H1 (cell line): ENCODE measurements around the gene CELF2. TPM values are rescaled to one million over a fixed set of nuclear protein-coding genes. Genes with fewer than 3 reads are reported as not detected.

Experiments used
- CTCF ChIA-PET: fragments of 300-600 bp; sonication (Branson Sonifier 250); formaldehyde crosslinking; loops from one replicate; lab custom pipeline; 2021; ENCODE audit not compliant: partially characterized antibody; lab: Charles Lee
- POLR2A ChIA-PET: fragments of 300-600 bp; sonication (Branson Sonifier 250); formaldehyde crosslinking; loops from one replicate; lab custom pipeline; 2021; ENCODE audit warnings: inconsistent platforms; ENCODE audit not compliant: partially characterized antibody; lab: Charles Lee
- DNase-seq, 2 experiments: peaks; one replicate each; pipeline versions ENCODE4 v3.0.0 to v3.0.0-alpha.2; 2010 to 2022; ENCODE audit warnings: low spot score in 2 of 2, low read depth in 1 of 2, mixed read lengths in 1 of 2
- FAIRE-seq: peaks from 2 replicates; lab custom pipeline; 2011; peaks lifted over from hg19 to GRCh38; lab: Jason Lieb, UNC
- H2AFZ ChIP-seq: 2 replicates; pipeline ENCODE4 v1.8.1; 2012; ENCODE audit warnings: low read length, inconsistent platforms
- H2AK5ac ChIP-seq: 2 replicates; pipeline ENCODE4 v1.6.1; 2013; ENCODE audit warnings: low read depth, low read length
- H2BK120ac ChIP-seq: replicated peaks from 2 replicates; pipeline ENCODE3; 2013; ENCODE audit warnings: low read depth, low read length, inconsistent platforms
- H2BK12ac ChIP-seq: 2 replicates; pipeline ENCODE4 v1.6.1; 2013; ENCODE audit warnings: low read depth, low read length
- H2BK15ac ChIP-seq: 2 replicates; pipeline ENCODE4 v1.6.1; 2013; ENCODE audit warnings: low read length
- H2BK20ac ChIP-seq: 2 replicates; pipeline ENCODE4 v1.6.1; 2013; ENCODE audit warnings: low read length
- H2BK5ac ChIP-seq: 2 replicates; pipeline ENCODE4 v1.6.1; 2013; ENCODE audit warnings: low read depth, low read length
- H3K14ac ChIP-seq: 2 replicates; pipeline ENCODE4 v1.6.1; 2013; ENCODE audit warnings: inconsistent platforms; ENCODE audit not compliant: insufficient read length
- H3K18ac ChIP-seq: 2 replicates; pipeline ENCODE4 v1.6.1; 2013; ENCODE audit warnings: low read length; ENCODE audit errors: extremely low read depth
- H3K23ac ChIP-seq: 2 replicates; pipeline ENCODE4 v1.6.1; 2013; ENCODE audit warnings: inconsistent platforms; ENCODE audit not compliant: insufficient read length
- H3K23me2 ChIP-seq: 2 replicates; pipeline ENCODE4 v1.6.1; 2013; ENCODE audit warnings: low read depth, low read length
- H3K27ac ChIP-seq: 2 replicates; pipeline ENCODE4 v1.6.1; 2011; ENCODE audit warnings: low read depth, low read length, inconsistent platforms
- H3K27me3 ChIP-seq, 4 experiments: replicated peaks in 1 of 4; 1 replicate in 1 of 4; 2 replicates in 3 of 4; pipeline versions ENCODE4 v1.6.1 to v1.8.1; 2011 to 2013; ENCODE audit warnings: low read length in 3 of 4, mild to moderate bottlenecking in 3 of 4, inconsistent platforms in 2 of 4, mixed read lengths in 2 of 4, moderate library complexity in 1 of 4; ENCODE audit not compliant: control insufficient read depth in 3 of 4, insufficient read depth in 3 of 4; ENCODE audit errors: extremely low read depth in 1 of 4
- H3K36me3 ChIP-seq, 4 experiments: 2 replicates each; pipeline versions ENCODE4 v1.6.1 to v1.8.1; 2011 to 2013; ENCODE audit warnings: mild to moderate bottlenecking in 4 of 4, low read length in 3 of 4, moderate library complexity in 2 of 4, control low read depth in 1 of 4, inconsistent platforms in 1 of 4; ENCODE audit not compliant: insufficient read depth in 4 of 4, control insufficient read depth in 2 of 4
- H3K4ac ChIP-seq: replicated peaks from 2 replicates; pipeline ENCODE3; 2013; ENCODE audit warnings: low read length, low read depth, mixed read lengths, inconsistent platforms; ENCODE audit not compliant: insufficient read length
- H3K4me1 ChIP-seq, 4 experiments: replicated peaks in 1 of 4; 1 replicate in 1 of 4; 2 replicates in 3 of 4; pipeline versions ENCODE4 v1.6.1 to v1.8.1; 2011 to 2013; ENCODE audit warnings: low read length in 3 of 4, inconsistent platforms in 2 of 4, mixed read lengths in 1 of 4; ENCODE audit not compliant: insufficient read depth in 4 of 4, control insufficient read depth in 3 of 4
- H3K4me2 ChIP-seq, 2 experiments: 2 replicates each; pipeline versions ENCODE4 v1.6.1 to v1.8.1; 2011 to 2013; ENCODE audit warnings: low read depth in 2 of 2, low read length in 2 of 2, control low read depth in 1 of 2, inconsistent platforms in 1 of 2, mild to moderate bottlenecking in 1 of 2; ENCODE audit not compliant: insufficient read depth in 1 of 2
- H3K4me3 ChIP-seq, 4 experiments: fragments of 200-600, 300-600 bp in 1 of 4; sonication (generic), shearing (Covaris generic), sonication (Bioruptor Twin) in 1 of 4; 2 replicates each; pipeline versions ENCODE4 v1.5.1 to v1.8.1; 2011 to 2016; ENCODE audit warnings: low read length in 4 of 4, low read depth in 3 of 4, control low read depth in 2 of 4, inconsistent platforms in 2 of 4, mild to moderate bottlenecking in 2 of 4, mixed read lengths in 1 of 4, moderate library complexity in 1 of 4; ENCODE audit not compliant: insufficient read depth in 2 of 4; ENCODE audit errors: extremely low read depth in 1 of 4
- H3K56ac ChIP-seq: replicated peaks from 2 replicates; pipeline ENCODE3; 2013; ENCODE audit warnings: low read depth, mild to moderate bottlenecking, mixed read lengths, low read length, inconsistent platforms; ENCODE audit not compliant: insufficient read length
- H3K79me1 ChIP-seq: 2 replicates; pipeline ENCODE4 v1.6.1; 2013; ENCODE audit warnings: low read depth, low read length, control low read depth
- H3K79me2 ChIP-seq, 2 experiments: 2 replicates each; pipeline versions ENCODE4 v1.6.1 to v1.8.1; 2012 to 2013; ENCODE audit warnings: low read length in 2 of 2, mild to moderate bottlenecking in 2 of 2, inconsistent platforms in 1 of 2; ENCODE audit not compliant: insufficient read depth in 2 of 2, control insufficient read depth in 1 of 2
- H3K9ac ChIP-seq, 4 experiments: replicated peaks in 1 of 4; 1 replicate in 1 of 4; 2 replicates in 3 of 4; pipeline versions ENCODE4 v1.6.1 to v1.8.1; 2011 to 2013; ENCODE audit warnings: low read depth in 3 of 4, low read length in 3 of 4, control low read depth in 2 of 4, mild to moderate bottlenecking in 2 of 4, moderate library complexity in 2 of 4, inconsistent platforms in 1 of 4; ENCODE audit errors: extremely low read depth in 1 of 4
- H3K9me3 ChIP-seq, 2 experiments: 2 replicates each; pipeline versions ENCODE4 v1.6.1 to v1.8.1; 2012 to 2013; ENCODE audit warnings: mild to moderate bottlenecking in 2 of 2, moderate library complexity in 2 of 2, control low read depth in 1 of 2, inconsistent platforms in 1 of 2, low read depth in 1 of 2, low read length in 1 of 2, mixed read lengths in 1 of 2; ENCODE audit not compliant: insufficient read depth in 2 of 2
- H4K20me1 ChIP-seq, 2 experiments: replicated peaks in 1 of 2; 2 replicates each; pipeline versions ENCODE3 to v1.8.1; 2011 to 2013; ENCODE audit warnings: inconsistent platforms in 2 of 2, low read length in 2 of 2, mild to moderate bottlenecking in 1 of 2; ENCODE audit not compliant: insufficient read depth in 2 of 2, control insufficient read depth in 1 of 2
- H4K5ac ChIP-seq: 2 replicates; pipeline ENCODE4 v1.6.1; 2013; ENCODE audit warnings: low read length, low read depth, mixed read lengths, inconsistent platforms; ENCODE audit not compliant: insufficient read length
- H4K8ac ChIP-seq: 2 replicates; pipeline ENCODE4 v1.8.0; 2013; ENCODE audit warnings: mild to moderate bottlenecking, moderate library complexity, low read length, inconsistent platforms; ENCODE audit not compliant: insufficient read depth; ENCODE audit errors: extremely low read depth
- H4K91ac ChIP-seq: replicated peaks from 2 replicates; pipeline ENCODE3; 2013; ENCODE audit warnings: low read length, mixed read lengths, inconsistent platforms; ENCODE audit not compliant: insufficient read length
- ATF2 ChIP-seq: IDR thresholded peaks from 2 replicates; pipeline ENCODE4 v1.6.1; 2012; ENCODE audit warnings: low read length, inconsistent platforms
- ATF3 ChIP-seq: IDR thresholded peaks from 2 replicates; pipeline ENCODE4 v1.6.1; 2011; ENCODE audit warnings: low read depth, mild to moderate bottlenecking, low read length; ENCODE audit not compliant: insufficient read depth
- BACH1 ChIP-seq: IDR thresholded peaks from 2 replicates; pipeline ENCODE4 v1.6.1; 2012; ENCODE audit warnings: low read length, improper control_type of control experiment
- BRCA1 ChIP-seq: IDR thresholded peaks from 2 replicates; pipeline ENCODE4 v1.6.1; 2012; ENCODE audit warnings: low read depth, low read length, improper control_type of control experiment
- CBX5 ChIP-seq: fragments of 300-800, 300-1000 bp; sonication (generic); IDR thresholded peaks from 2 replicates; pipeline ENCODE4 v1.7.1; 2016; ENCODE audit warnings: antibody characterized with exemption, low read length, low read depth
- EGR1 ChIP-seq: IDR thresholded peaks from 2 replicates; pipeline ENCODE4 v1.6.1; 2011; ENCODE audit warnings: low read depth, low read length, borderline replicate concordance
- JUN ChIP-seq: IDR thresholded peaks from 2 replicates; pipeline ENCODE4 v1.6.1; 2011; ENCODE audit warnings: low read depth, mild to moderate bottlenecking, improper control_type of control experiment, low read length
- SIRT6 ChIP-seq: IDR thresholded peaks from one replicate; pipeline ENCODE4 v1.7.1; 2012; ENCODE audit warnings: low read length, inconsistent platforms
- SP1 ChIP-seq: IDR thresholded peaks from 2 replicates; pipeline ENCODE4 v1.6.1; 2011; ENCODE audit warnings: low read depth, low read length
- WGBS, 2 experiments: shearing (Covaris generic) in 1 of 2; methylation state at CpG; one replicate each; pipeline versions ENCODE4 v1.1.6 to v1.1.7; 2013 to 2015; ENCODE audit warnings: low lambda C conversion rate in 2 of 2, mixed read lengths in 2 of 2, inconsistent platforms in 1 of 2, low coverage in 1 of 2, missing lambda C conversion rate in 1 of 2; ENCODE audit not compliant: insufficient replicate concordance in 2 of 2, insufficient coverage in 1 of 2, insufficient read length in 1 of 2; ENCODE audit errors: extremely low coverage in 1 of 2, missing lambda C conversion rate in 1 of 2; 5-methylcytosine and 5-hydroxymethylcytosine counted together
- polyA plus RNA-seq, 7 experiments: library from polyadenylated mRNA; depleted of rRNA in 3 of 7; stranded (reverse) in 5 of 7; unstranded in 2 of 7; fragments of >200 nt in 5 of 7; fragments of 200-250 nt in 2 of 7; gene quantifications; 1 replicate in 5 of 7; 2 replicates in 1 of 7; 4 replicates in 1 of 7; pipeline versions ENCODE4 v1.2.1 to v1.2.3, GENCODE V29; 2011 to 2013; ENCODE audit warnings: missing spikeins in 2 of 7, mixed read lengths in 2 of 7
- total RNA-seq: library from RNA; stranded (reverse); fragmentation: NEBNext Ultra II Directional; extraction: Animal tissue kit (Norgen Biotek cat#: 25700); gene quantifications from 2 replicates; pipeline ENCODE4 v1.2.1, GENCODE V29; 2021

The CELF2 gene
- total and polyA plus RNA-seq, 2 of the 8 experiments (the other 6 are each of a cell fraction or from before 2014, with no cell fraction given) = 18.3 to 22.7 TPM

- H3K23ac ChIP-seq = no peak overlapping the region
- H3K56ac ChIP-seq = no peak overlapping the region
- no peak for DNase-seq
- no peak overlapping the region for H3K9ac ChIP-seq
- no peak for TF ChIP-seq BACH1
- TF ChIP-seq ATF2 = no peak
- TF ChIP-seq ATF3 = no peak
- TF ChIP-seq SP1 = no peak
- no peak for TF ChIP-seq JUN
- TF ChIP-seq BRCA1 = no peak
- no peak for TF ChIP-seq CBX5
- no peak for TF ChIP-seq EGR1
- TF ChIP-seq SIRT6 = no peak
- no peaks in the 10 kb centered on the region for H4K20me1 ChIP-seq
- ChIA-PET POLR2A (no interaction called here), CTCF (interaction anchor here (1.2 to 2.1 kb wide), 3 partner anchors 8 to 21 kb away, joined by 3 to 7 read pairs (median 3); no protein-coding TSS in a partner anchor)
- no peaks in the 10 kb centered on the region for H3K9me3 ChIP-seq
- no peaks in the 10 kb centered on the region for H3K79me2 ChIP-seq
- WGBS, 2 experiments = 87% methylated on average over 4 of the region's 4 CpGs; no CpG with 5 or more reads in 1 of the 2 experiments
- H2BK120ac ChIP-seq = no peak overlapping the region
- H3K4ac ChIP-seq = no peak overlapping the region
- H3K27ac ChIP-seq = no peak overlapping the region
- H2BK20ac ChIP-seq = no peak overlapping the region
- H4K5ac ChIP-seq = no peak overlapping the region
- H2BK5ac ChIP-seq = no peak overlapping the region
- H3K36me3 ChIP-seq = peaks cover 0 to 9% (median 2%) of the 10 kb centered on the region in 4 experiments; a peak in 4 of 8 replicates
- H3K4me2 ChIP-seq = no peak overlapping the region
- H2BK12ac ChIP-seq = no peak overlapping the region
- H2AFZ ChIP-seq = no peak overlapping the region
- H3K4me1 ChIP-seq = peaks cover 0 to 2% (median 1%) of the 10 kb centered on the region in 4 experiments; a peak in 3 of 7 replicates
- FAIRE-seq = no peak
- no peak overlapping the region for H2BK15ac ChIP-seq
- no peak overlapping the region for H4K8ac ChIP-seq
- no peaks in the 10 kb centered on the region for H3K23me2 ChIP-seq
- H3K79me1 ChIP-seq = no peaks in the 10 kb centered on the region
- H3K14ac ChIP-seq = no peak overlapping the region
- no peaks in the 10 kb centered on the region for H3K27me3 ChIP-seq
- no peak overlapping the region for H4K91ac ChIP-seq
- no peak overlapping the region for H2AK5ac ChIP-seq
- H3K4me3 ChIP-seq = no peak overlapping the region
- no peak overlapping the region for H3K18ac ChIP-seq
These were observed 244.2 kb downstream of the CELF2 start for GRCh38 chr10:11261687-11262493.
